Fibroblast of skin of right biceps (primary cell): ENCODE results near the gene CCDC86.

Source experiments
- DNase-seq: peaks from one replicate; pipeline ENCODE4 v3.0.0-alpha.2; 2013

CCDC86 gene

DNA sequence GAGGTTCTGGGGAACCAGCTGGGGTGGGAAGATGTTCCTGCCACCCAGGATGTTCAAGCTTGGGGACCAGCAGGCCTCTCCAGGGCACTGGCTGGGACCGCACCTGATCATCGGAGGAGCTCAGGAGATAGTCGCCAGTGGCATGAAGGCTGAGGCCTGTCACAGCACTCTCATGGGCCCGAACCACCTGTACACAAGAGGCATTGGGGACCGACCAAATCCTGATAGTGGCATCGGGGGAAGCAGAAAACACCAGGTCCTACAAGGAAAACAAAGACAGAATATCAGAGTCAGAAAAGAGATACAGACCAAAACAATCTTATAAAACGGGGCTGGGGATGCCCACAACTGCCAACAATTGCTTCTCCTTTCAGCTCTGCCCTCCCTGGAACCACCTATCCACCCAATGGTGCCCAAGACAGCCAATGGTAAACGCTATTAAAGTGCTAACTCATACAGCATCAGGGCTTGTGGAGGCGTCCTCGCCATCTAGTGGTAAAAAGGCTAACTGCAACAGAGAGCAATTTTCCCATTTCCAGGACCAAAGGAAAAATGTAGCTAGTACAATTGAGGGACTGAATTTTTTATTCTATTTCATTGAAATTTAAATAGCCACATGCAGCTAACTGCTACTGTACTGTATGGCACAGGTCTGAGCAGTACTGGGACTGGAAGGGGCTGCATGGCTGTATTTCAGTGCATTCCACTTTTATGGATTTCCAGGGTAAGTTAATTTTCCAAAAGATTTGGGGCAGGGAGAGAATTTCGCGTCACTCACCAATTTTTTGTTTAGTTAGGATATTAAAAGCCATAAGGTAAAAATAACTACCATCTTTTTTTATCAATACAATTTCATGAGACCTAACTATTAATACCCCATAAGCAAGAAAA is 57.4 kb downstream of the CCDC86 start:
- peak; percentile 61 for DNase-seq

DNA sequence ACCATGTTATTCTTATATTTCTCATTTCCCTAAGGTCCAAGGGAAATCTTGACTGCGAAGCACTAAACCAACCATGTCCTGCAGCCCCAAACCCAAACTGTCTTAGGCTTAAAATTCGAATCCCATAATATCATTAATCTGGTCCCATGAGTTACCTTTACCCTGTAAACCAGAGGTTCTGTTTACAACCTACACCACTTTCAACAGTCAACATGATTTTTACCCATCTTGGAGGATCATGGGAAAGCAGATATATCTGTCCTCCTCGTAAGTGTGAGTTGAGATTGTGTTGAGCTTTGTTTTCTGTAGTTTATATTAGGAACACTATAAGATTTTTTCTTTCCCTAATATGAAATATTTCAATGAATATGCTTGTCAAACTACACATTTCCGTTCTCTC is 58.1 kb downstream of the CCDC86 start:
- DNase-seq: no peak
